ENCODE measurements around the gene ASIC1.

The ASIC1 gene

GRCh38 chr12:50043308-50043707 is 14.1 kb upstream of the ASIC1 start:
- no peak for DNase-seq (ENCODE audit: extremely low spot score)
- CTCF ChIA-PET: interaction anchor here (0.7 to 14.2 kb wide), 5 partner anchors 9 to 76 kb away, joined by 3 to 125 read pairs (median 4); partner anchors contain the start of gene AQP6
- TF ChIP-seq CTCF (IDR thresholded peaks at IDR 0.05; ENCODE audit: control extremely low read depth, extremely low read depth, low read depth, missing control alignments): no peak
- POLR2A ChIA-PET: no interaction called here

- TF ChIP-seq CTCF (IDR thresholded peaks at IDR 0.05; ENCODE audit: control extremely low read depth, extremely low read depth, low read depth, missing control alignments): no peak
- no peak for DNase-seq (ENCODE audit: extremely low spot score)
- POLR2A ChIA-PET: no interaction called here
- CTCF ChIA-PET: interaction anchor here (0.7 to 14.2 kb wide), 4 partner anchors 10 to 76 kb away, joined by 3 to 125 read pairs (median 64); partner anchors contain the start of gene AQP6
Measured at GRCh38 chr12:50043854-50044253, 13.5 kb upstream of the ASIC1 start.

- CTCF ChIA-PET: interaction anchor here (0.9 to 6.4 kb wide), 6 partner anchors 8 to 80 kb away, joined by 3 to 56 read pairs (median 7); no protein-coding TSS in a partner anchor
- POLR2A ChIA-PET: no interaction called here
- no peak for TF ChIP-seq CTCF (IDR thresholded peaks at IDR 0.05; ENCODE audit: control extremely low read depth, extremely low read depth, low read depth, missing control alignments)
- no peak for DNase-seq (ENCODE audit: extremely low spot score)
Measured at GRCh38 chr12:50047693-50048250, 9.6 kb upstream of the ASIC1 start.

GRCh38 chr12:50049254-50050118 is 7.9 kb upstream of the ASIC1 start:
- TF ChIP-seq CTCF (IDR thresholded peaks at IDR 0.05; ENCODE audit: control extremely low read depth, extremely low read depth, low read depth, missing control alignments): no peak
- ChIA-PET CTCF (interaction anchor here (0.9 to 8.0 kb wide), 9 partner anchors 8 to 83 kb away, joined by 3 to 161 read pairs (median 6); partner anchors contain the start of genes AQP5 and SMARCD1), POLR2A (interaction anchor here (0.6 kb wide), 1 partner anchor 142 kb away, joined by 7 read pairs; no protein-coding TSS in a partner anchor)
- DNase-seq (ENCODE audit: extremely low spot score): no peak

GRCh38 chr12:50050119-50050385 is 7.3 kb upstream of the ASIC1 start:
- POLR2A ChIA-PET: no interaction called here

More at GRCh38 chr12:50050119-50050385, 7.3 kb upstream of the ASIC1 start:
- CTCF ChIA-PET: interaction anchor here (0.9 to 8.0 kb wide), 8 partner anchors 9 to 84 kb away, joined by 3 to 161 read pairs (median 5); partner anchors contain the start of genes AQP5 and SMARCD1
- DNase-seq (ENCODE audit: extremely low spot score): no peak
- TF ChIP-seq CTCF (IDR thresholded peaks at IDR 0.05; ENCODE audit: control extremely low read depth, extremely low read depth, low read depth, missing control alignments): no peak
